IPS-NIHi7 (cell line): ENCODE measurements around the gene HSCB.
"Not testable (repeated sequence)": the region's sequence is repeated elsewhere in the genome, so short reads cannot be mapped to it uniquely, and the experiment has no call there.

Experiments
- DNase-seq: peaks from one replicate; pipeline ENCODE4 v3.0.0; 2012; ENCODE audit warnings: mixed read lengths; ENCODE audit errors: extremely low spot score

HSCB gene

GRCh38 chr22:28738876-28739275 is 3.0 kb upstream of the HSCB start:
- not testable (repeated sequence) for DNase-seq

GRCh38 chr22:28741200-28741784 is 547 bp upstream of the HSCB start:
- DNase-seq: no peak

GRCh38 chr22:28742562-28742962 is 723 bp downstream of the HSCB start:
- no peak for DNase-seq

- DNase-seq: no peak
Observed at GRCh38 chr22:28743852-28744251, 2.0 kb downstream of the HSCB start.

GRCh38 chr22:28750471-28750881 is 8.6 kb downstream of the HSCB start:
- DNase-seq: no peak

GRCh38 chr22:28754512-28754911 is 12.7 kb downstream of the HSCB start:
- not testable (repeated sequence) for DNase-seq

- DNase-seq: peak; percentile 32
Observed at GRCh38 chr22:28759861-28760560, 18.2 kb downstream of the HSCB start.

- DNase-seq: no peak
Observed at GRCh38 chr22:28761449-28761755, 19.6 kb downstream of the HSCB start.

- DNase-seq: not testable (repeated sequence)
Observed at GRCh38 chr22:28762000-28762399, 20.2 kb downstream of the HSCB start.

- DNase-seq: no peak
Observed at GRCh38 chr22:28766628-28767027, 24.8 kb downstream of the HSCB start.

GRCh38 chr22:28768701-28769393 is 27.0 kb downstream of the HSCB start:
- no peak for DNase-seq

GRCh38 chr22:28769394-28770085 is 27.7 kb downstream of the HSCB start:
- DNase-seq: no peak

GRCh38 chr22:28771195-28771791 is 29.5 kb downstream of the HSCB start:
- DNase-seq: no peak

- DNase-seq: peak; percentile 95
Observed at GRCh38 chr22:28772633-28773460, 31.0 kb downstream of the HSCB start, which contains the start of gene CCDC117. TSS of gene CCDC117 (plus strand) at chr22:28772695. CDS start at chr22:28772850, 155 bp downstream.

- DNase-seq: no peak
Observed at GRCh38 chr22:28773461-28773867, 31.6 kb downstream of the HSCB start.

- DNase-seq: no peak
Observed at GRCh38 chr22:28774378-28774777, 32.5 kb downstream of the HSCB start.

GRCh38 chr22:28779833-28780232 is 38.0 kb downstream of the HSCB start:
- no peak for DNase-seq

- DNase-seq: no peak
Observed at GRCh38 chr22:28780296-28780695, 38.5 kb downstream of the HSCB start.

GRCh38 chr22:28783786-28784671 is 42.2 kb downstream of the HSCB start:
- no peak for DNase-seq

- DNase-seq: no peak
Observed at GRCh38 chr22:28788601-28789000, 46.8 kb downstream of the HSCB start.
